HepG2 (cell line): ENCODE measurements around the gene RGMA. TPM values are rescaled to one million over a fixed set of nuclear protein-coding genes. Genes with fewer than 3 reads are reported as not detected.

Source experiments
- ATAC-seq: fragments of 200-7000 bp; cut with Tn5 transposase; 3 replicates; pipeline ENCODE4 v1.9.1; 2020; ENCODE audit warnings: mild to moderate bottlenecking, moderate library complexity
- BruUV-seq: library from RNA; stranded (reverse); fragments of 400-500 nt; replicated peaks from 2 replicates; lab custom pipeline; 2021; lab: Mats Ljungman, UMichigan
- CTCF ChIA-PET: fragments of 300-600 bp; formaldehyde crosslinking; extraction: SDS; loops from one replicate; lab custom pipeline; 2021; ENCODE audit warnings: low total read pairs, inconsistent platforms, low intra/inter-chr PET ratio; lab: Yijun Ruan, JAX
- POLR2A ChIA-PET: fragments of 350-600 bp; sonication (Branson Sonifier 250); formaldehyde crosslinking; loops from one replicate; lab custom pipeline; 2020; ENCODE audit warnings: antibody characterized with exemption, inconsistent platforms; lab: Yijun Ruan, JAX
- DNase-seq: peaks from one replicate; pipeline ENCODE4 v3.0.0-alpha.2; 2015; ENCODE audit warnings: low spot score
- FAIRE-seq: peaks from 3 replicates; lab custom pipeline; 2011; peaks lifted over from hg19 to GRCh38; lab: Jason Lieb, UNC
- H2AFZ ChIP-seq: one replicate; pipeline ENCODE4 v1.6.1; 2011; ENCODE audit warnings: low read length, inconsistent platforms
- H3K27ac ChIP-seq: fragments of 300-600 bp; 3 replicates; pipeline ENCODE4 v1.8.0; 2011; ENCODE audit warnings: mixed run types, mild to moderate bottlenecking, mixed read lengths, low read length, inconsistent platforms; ENCODE audit not compliant: insufficient read depth; ENCODE audit errors: extremely low read length
- H3K27me3 ChIP-seq, 2 experiments: fragments of 200-600 bp in 1 of 2; 2 replicates in 1 of 2; 3 replicates in 1 of 2; pipeline versions ENCODE4 v1.6.0 to v1.8.0; 2011; ENCODE audit warnings: low read length in 2 of 2, mild to moderate bottlenecking in 2 of 2, moderate library complexity in 2 of 2, inconsistent platforms in 1 of 2; ENCODE audit not compliant: insufficient read depth in 2 of 2, control insufficient read depth in 1 of 2
- H3K36me3 ChIP-seq, 2 experiments: fragments of 200-600 bp in 1 of 2; replicated peaks in 1 of 2; 2 replicates in 1 of 2; 3 replicates in 1 of 2; pipeline versions ENCODE4 v1.5.1 to v1.8.0; 2011; ENCODE audit warnings: low read length in 2 of 2, inconsistent platforms in 1 of 2; ENCODE audit not compliant: insufficient read depth in 2 of 2, control insufficient read depth in 1 of 2
- H3K4me1 ChIP-seq: 2 replicates; pipeline ENCODE4 v1.5.1; 2012; ENCODE audit warnings: low read length, inconsistent platforms; ENCODE audit not compliant: insufficient read depth
- H3K4me2 ChIP-seq: 2 replicates; pipeline ENCODE4 v1.6.0; 2011; ENCODE audit warnings: low read depth, low read length, inconsistent platforms
- H3K4me3 ChIP-seq, 3 experiments: fragments of 200-600 bp in 1 of 3; sonication (generic), shearing (Covaris generic) in 1 of 3; replicated peaks in 1 of 3; 2 replicates each; pipeline ENCODE4 v1.5.1; 2011 to 2016; ENCODE audit warnings: low read length in 3 of 3, inconsistent platforms in 2 of 3, low read depth in 2 of 3, mild to moderate bottlenecking in 2 of 3, control low read depth in 1 of 3, mixed read lengths in 1 of 3; ENCODE audit not compliant: insufficient read depth in 1 of 3
- H3K79me2 ChIP-seq: one replicate; pipeline ENCODE4 v1.6.1; 2011; ENCODE audit warnings: low read length, inconsistent platforms; ENCODE audit not compliant: insufficient read depth
- H3K9ac ChIP-seq: 2 replicates; pipeline ENCODE4 v1.6.0; 2011; ENCODE audit warnings: mild to moderate bottlenecking, low read depth, low read length, inconsistent platforms; ENCODE audit not compliant: insufficient read depth
- H3K9me3 ChIP-seq: 2 replicates; pipeline ENCODE4 v1.5.1; 2012; ENCODE audit warnings: mild to moderate bottlenecking, low read length
- H4K20me1 ChIP-seq: 2 replicates; pipeline ENCODE4 v1.6.0; 2011; ENCODE audit warnings: inconsistent platforms, mild to moderate bottlenecking, low read length, moderate library complexity; ENCODE audit not compliant: insufficient read depth
- FLYWCH1 ChIP-seq: sonication (generic); formaldehyde crosslinking; IDR thresholded peaks from 2 replicates; pipeline ENCODE4 v1.8.1; 2023; ENCODE audit warnings: mild to moderate bottlenecking, missing genetic modification reagents
- THAP8 ChIP-seq: sonication (generic); formaldehyde crosslinking; IDR thresholded peaks from 2 replicates; pipeline ENCODE4 v1.5.1; 2020; ENCODE audit warnings: missing genetic modification reagents, mild to moderate bottlenecking, borderline replicate concordance
- YEATS2 ChIP-seq: sonication (generic); formaldehyde crosslinking; IDR thresholded peaks from 2 replicates; pipeline ENCODE4 v1.4.0; 2020; ENCODE audit warnings: missing genetic modification reagents, borderline replicate concordance
- ZBTB25 ChIP-seq: IDR thresholded peaks from 2 replicates; pipeline ENCODE4 v1.6.1; 2018; ENCODE audit warnings: missing genetic modification reagents
- ZNF333 ChIP-seq: sonication (generic); formaldehyde crosslinking; IDR thresholded peaks from 2 replicates; pipeline ENCODE4 v1.4.0; 2020; ENCODE audit warnings: mild to moderate bottlenecking, missing genetic modification reagents, borderline replicate concordance
- ZNF773 ChIP-seq: sonication (generic); formaldehyde crosslinking; IDR thresholded peaks from 2 replicates; pipeline ENCODE4 v1.4.0; 2020; ENCODE audit warnings: missing genetic modification reagents, borderline replicate concordance
- WGBS: methylation state at CpG from one replicate; pipeline ENCODE4 v1.1.6; 2017; ENCODE audit warnings: low lambda C conversion rate; 5-methylcytosine and 5-hydroxymethylcytosine counted together
- in situ Hi-C: cut with HindIII; loops from 2 replicates; pipeline ENCODE4 v1.10.0; 2017; ENCODE audit warnings: low pct_unique_long_range_greater_than_20kb; ENCODE audit not compliant: extremely low pct_ligation_motif_present
- intact Hi-C: fragments of 100-400 bp; cut with micrococcal nuclease; formaldehyde crosslinking; loops from one replicate; pipeline ENCODE4 v1.10.0; 2022; ENCODE audit not compliant: unreplicated experiment
- polyA plus RNA-seq, 8 experiments: library from polyadenylated mRNA; depleted of rRNA in 3 of 8; stranded (reverse) in 7 of 8; unstranded in 1 of 8; fragments of >200 nt; fragmentation: Illumina TruSeq in 4 of 8; extraction: Trizol in 4 of 8; gene quantifications; 2 replicates each; pipeline versions ENCODE4 v1.2.1 to v1.2.3, GENCODE V29; 2011 to 2016; ENCODE audit warnings: low read depth in 4 of 8, missing spikeins in 1 of 8, mixed read lengths in 1 of 8; ENCODE audit not compliant: insufficient read depth in 1 of 8
- total RNA-seq, 5 experiments: library from RNA; depleted of rRNA; stranded (reverse); fragments of >200 nt; fragmentation: Illumina TruSeq; extraction: Trizol; gene quantifications; 2 replicates each; pipeline ENCODE4 v1.2.3, GENCODE V29; 2016; ENCODE audit warnings: low read depth in 1 of 5
- TF ChIP-seq, protein P1 (sequence below), 2 experiments: sonication (generic) in 1 of 2; formaldehyde crosslinking in 1 of 2; IDR thresholded peaks; 2 replicates each; pipeline versions ENCODE4 v1.4.0 to v1.6.1; 2016 to 2020; ENCODE audit warnings: borderline replicate concordance in 1 of 2, low read depth in 1 of 2, mild to moderate bottlenecking in 1 of 2, missing genetic modification reagents in 1 of 2

The RGMA gene
- total and polyA plus RNA-seq, 2 of the 13 experiments (the other 11 are each of a cell fraction or from before 2014, with no cell fraction given): not detected

- Histone ChIP-seq H3K9ac (no peak overlapping the region), H3K4me1 (no peaks in the 10 kb centered on the region), H3K36me3 (no peaks in the 10 kb centered on the region), H3K4me2 (no peak overlapping the region), H3K79me2 (no peaks in the 10 kb centered on the region), H3K9me3 (no peaks in the 10 kb centered on the region), H2AFZ (no peak overlapping the region), H3K4me3 (no peak overlapping the region), H3K27ac (no peak overlapping the region), H4K20me1 (no peaks in the 10 kb centered on the region), H3K27me3 (peaks cover 0 to 31% of the 10 kb centered on the region in 2 experiments; a peak in 2 of 5 replicates)
- WGBS: 39% methylated on average over 11 of the region's 18 CpGs
- no peak for ATAC-seq
- TF ChIP-seq ZNF333 (CRISPR knock-in tag) (no peak), YEATS2 (CRISPR knock-in tag) (no peak), ZBTB25 (CRISPR knock-in tag) (no peak), FLYWCH1 (no peak), THAP8 (no peak), ZNF773 (no peak)
- TF ChIP-seq, protein P1, sequence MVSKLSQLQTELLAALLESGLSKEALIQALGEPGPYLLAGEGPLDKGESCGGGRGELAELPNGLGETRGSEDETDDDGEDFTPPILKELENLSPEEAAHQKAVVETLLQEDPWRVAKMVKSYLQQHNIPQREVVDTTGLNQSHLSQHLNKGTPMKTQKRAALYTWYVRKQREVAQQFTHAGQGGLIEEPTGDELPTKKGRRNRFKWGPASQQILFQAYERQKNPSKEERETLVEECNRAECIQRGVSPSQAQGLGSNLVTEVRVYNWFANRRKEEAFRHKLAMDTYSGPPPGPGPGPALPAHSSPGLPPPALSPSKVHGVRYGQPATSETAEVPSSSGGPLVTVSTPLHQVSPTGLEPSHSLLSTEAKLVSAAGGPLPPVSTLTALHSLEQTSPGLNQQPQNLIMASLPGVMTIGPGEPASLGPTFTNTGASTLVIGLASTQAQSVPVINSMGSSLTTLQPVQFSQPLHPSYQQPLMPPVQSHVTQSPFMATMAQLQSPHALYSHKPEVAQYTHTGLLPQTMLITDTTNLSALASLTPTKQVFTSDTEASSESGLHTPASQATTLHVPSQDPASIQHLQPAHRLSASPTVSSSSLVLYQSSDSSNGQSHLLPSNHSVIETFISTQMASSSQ (IDR thresholded peaks at IDR 0.05; ENCODE audit: low read depth): no peak
- TF ChIP-seq, protein P1 (CRISPR knock-in tag; IDR thresholded peaks at IDR 0.05; ENCODE audit: borderline replicate concordance): no peak
- DNase-seq: no peak
- POLR2A ChIA-PET: no interaction called here
- CTCF ChIA-PET: no interaction called here
- no peak for FAIRE-seq
- no TSS peak for BruUV-seq
- intact Hi-C loops (no loop called here), in situ Hi-C loops (no loop called here)
Measured at GRCh38 chr15:93129702-93130488, 40.9 kb upstream of the RGMA start.
